ENCODE measurements around the gene CLCN6.

CLCN6 gene

GRCh38 chr1:11783556-11783955, 22.4 kb upstream of the CLCN6 start:
- CTCF ChIA-PET = interaction anchor here (0.8 to 2.1 kb wide), 2 partner anchors 10 to 15 kb away, joined by 3 to 13 read pairs; no protein-coding TSS in a partner anchor
- DNase-seq (ENCODE audit: extremely low spot score) = no peak
- TF ChIP-seq CTCF (IDR thresholded peaks at IDR 0.05; ENCODE audit: control extremely low read depth, extremely low read depth, low read depth, missing control alignments) = no peak
- POLR2A ChIA-PET = no interaction called here

- POLR2A ChIA-PET = no interaction called here
- CTCF ChIA-PET = interaction anchor here (0.6 to 2.4 kb wide), 15 partner anchors 9 to 183 kb away, joined by 3 to 13 read pairs (median 5); partner anchors contain the start of gene CLCN6
- no peak for TF ChIP-seq CTCF (IDR thresholded peaks at IDR 0.05; ENCODE audit: control extremely low read depth, extremely low read depth, low read depth, missing control alignments)
Measured at GRCh38 chr1:11784256-11784992, 21.6 kb upstream of the CLCN6 start.

GRCh38 chr1:11784993-11785769, 20.8 kb upstream of the CLCN6 start:
- ChIA-PET POLR2A (no interaction called here), CTCF (interaction anchor here (0.6 to 2.4 kb wide), 16 partner anchors 9 to 182 kb away, joined by 3 to 13 read pairs (median 4); partner anchors contain the start of gene CLCN6)
- peak; percentile 91 for TF ChIP-seq CTCF (IDR thresholded peaks at IDR 0.05; ENCODE audit: control extremely low read depth, extremely low read depth, low read depth, missing control alignments)
- DNase-seq (ENCODE audit: extremely low spot score) = peak; percentile 85

More at GRCh38 chr1:11784256-11784992, 21.6 kb upstream of the CLCN6 start:
- no peak for DNase-seq (ENCODE audit: extremely low spot score)

- TF ChIP-seq CTCF (IDR thresholded peaks at IDR 0.05; ENCODE audit: control extremely low read depth, extremely low read depth, low read depth, missing control alignments) = no peak
- ChIA-PET CTCF (interaction anchor here (0.9 to 2.4 kb wide), 5 partner anchors 8 to 106 kb away, joined by 3 to 9 read pairs (median 6); partner anchors contain the start of gene CLCN6), POLR2A (interaction anchor here (0.5 kb wide), 1 partner anchor 21 kb away, joined by 4 read pairs; no protein-coding TSS in a partner anchor)
- no peak for DNase-seq (ENCODE audit: extremely low spot score)
Measured at GRCh38 chr1:11786168-11786567, 19.8 kb upstream of the CLCN6 start.

GRCh38 chr1:11787251-11787803, 18.7 kb upstream of the CLCN6 start:
- DNase-seq (ENCODE audit: extremely low spot score) = no peak
- no peak for TF ChIP-seq CTCF (IDR thresholded peaks at IDR 0.05; ENCODE audit: control extremely low read depth, extremely low read depth, low read depth, missing control alignments)
- ChIA-PET CTCF (interaction anchor here (1.3 to 1.5 kb wide), 2 partner anchors 11 to 180 kb away, joined by 4 to 6 read pairs; no protein-coding TSS in a partner anchor), POLR2A (no interaction called here)

GRCh38 chr1:11787804-11788436, 18.1 kb upstream of the CLCN6 start:
- no peak for DNase-seq (ENCODE audit: extremely low spot score)
- no peak for TF ChIP-seq CTCF (IDR thresholded peaks at IDR 0.05; ENCODE audit: control extremely low read depth, extremely low read depth, low read depth, missing control alignments)
- POLR2A ChIA-PET = no interaction called here
- CTCF ChIA-PET = interaction anchor here (1.3 to 1.5 kb wide), 2 partner anchors 10 to 179 kb away, joined by 4 to 6 read pairs; no protein-coding TSS in a partner anchor
